ENCODE results near the gene HMG20B.

Gene HMG20B

GRCh38 chr19:3607303-3608078 is 34.7 kb downstream of the HMG20B start:
- no peak for DNase-seq (ENCODE audit: low read depth in 2 of 2)

GRCh38 chr19:3608079-3608641 is 35.4 kb downstream of the HMG20B start:
- no peak for DNase-seq (ENCODE audit: low read depth in 2 of 2)

GRCh38 chr19:3608750-3609322 is 36.1 kb downstream of the HMG20B start:
- no peak for DNase-seq (ENCODE audit: low read depth in 2 of 2)

GRCh38 chr19:3609779-3610719 is 37.3 kb downstream of the HMG20B start:
- no peak for DNase-seq (ENCODE audit: low read depth in 2 of 2)

- DNase-seq (ENCODE audit: low read depth in 2 of 2), result no peak
Measured at GRCh38 chr19:3610745-3611717, 38.3 kb downstream of the HMG20B start.

GRCh38 chr19:3611841-3612240 is 39.1 kb downstream of the HMG20B start:
- DNase-seq (ENCODE audit: low read depth in 2 of 2), result no peak

- no peak for DNase-seq (ENCODE audit: low read depth in 2 of 2)
Measured at GRCh38 chr19:3612330-3612729, 39.6 kb downstream of the HMG20B start.

- DNase-seq (ENCODE audit: low read depth in 2 of 2), result no peak
Measured at GRCh38 chr19:3612901-3613741, 40.4 kb downstream of the HMG20B start.

- DNase-seq (ENCODE audit: low read depth in 2 of 2), result no peak
Measured at GRCh38 chr19:3613818-3614661, 41.3 kb downstream of the HMG20B start.

GRCh38 chr19:3614858-3615505 is 42.2 kb downstream of the HMG20B start:
- DNase-seq (ENCODE audit: low read depth in 2 of 2), result no peak

- DNase-seq (ENCODE audit: low read depth in 2 of 2), result no peak
Measured at GRCh38 chr19:3615524-3616135, 42.9 kb downstream of the HMG20B start.

GRCh38 chr19:3617463-3617862 is 44.7 kb downstream of the HMG20B start:
- DNase-seq (ENCODE audit: low read depth in 2 of 2), result no peak

GRCh38 chr19:3618144-3618810 is 45.5 kb downstream of the HMG20B start:
- peak; percentile 36 to 41 for DNase-seq (ENCODE audit: low read depth in 2 of 2)

GRCh38 chr19:3618811-3619630 is 46.3 kb downstream of the HMG20B start:
- DNase-seq (ENCODE audit: low read depth in 2 of 2), result no peak

- no peak for DNase-seq (ENCODE audit: low read depth in 2 of 2)
Measured at GRCh38 chr19:3619631-3620012, 46.9 kb downstream of the HMG20B start.

- DNase-seq (ENCODE audit: low read depth in 2 of 2), result no peak
Measured at GRCh38 chr19:3620145-3620816, 47.5 kb downstream of the HMG20B start.

Measured in activated CD4-positive, alpha-beta T cell treated with anti-CD3 and anti-CD28 coated beads for 24 hours (primary cell).